CD14-positive monocyte (primary cell): ENCODE data around the gene MAPK1. TPM values are rescaled to one million over a fixed set of nuclear protein-coding genes. Genes with fewer than 3 reads are reported as not detected.
A peak's percentile ranks its signal among the peaks of the same experiment; 100 is the strongest.
"Not testable (repeated sequence)": the region's sequence is repeated elsewhere in the genome, so short reads cannot be mapped to it uniquely, and the experiment has no call there.

Source experiments
- DNase-seq, 3 donors: peaks; one replicate each; pipeline ENCODE4 v3.0.0-alpha.2; 2011 to 2022
- H2AFZ ChIP-seq: 2 replicates; pipeline ENCODE4 v1.6.0; 2012; ENCODE audit warnings: mild to moderate bottlenecking, low read depth, low read length, inconsistent platforms; ENCODE audit not compliant: insufficient read depth, poor library complexity, severe bottlenecking
- H3K27ac ChIP-seq, 2 donors: 1 replicate in 1 of 2; 2 replicates in 1 of 2; pipeline ENCODE4 v1.5.1; 2012 to 2013; ENCODE audit warnings: low read length in 2 of 2, control low read depth in 1 of 2, inconsistent platforms in 1 of 2, low read depth in 1 of 2, mild to moderate bottlenecking in 1 of 2
- H3K27me3 ChIP-seq, 2 donors: one replicate each; pipeline versions ENCODE4 v1.6.0 to v1.6.1; 2011 to 2013; ENCODE audit warnings: low read length in 2 of 2; ENCODE audit not compliant: control insufficient read depth in 2 of 2, insufficient read depth in 2 of 2
- H3K36me3 ChIP-seq, 2 donors: replicated peaks in 1 of 2; 1 replicate in 1 of 2; 2 replicates in 1 of 2; pipeline versions ENCODE4 v1.5.1 to v1.6.1; 2012 to 2013; ENCODE audit warnings: low read length in 2 of 2, control low read depth in 1 of 2, inconsistent platforms in 1 of 2, mild to moderate bottlenecking in 1 of 2; ENCODE audit not compliant: insufficient read depth in 2 of 2, control insufficient read depth in 1 of 2
- H3K4me1 ChIP-seq, 2 donors: 1 replicate in 1 of 2; 2 replicates in 1 of 2; pipeline versions ENCODE4 v1.5.1 to v1.6.1; 2012 to 2013; ENCODE audit warnings: low read length in 2 of 2, control low read depth in 1 of 2, inconsistent platforms in 1 of 2, mild to moderate bottlenecking in 1 of 2, moderate library complexity in 1 of 2; ENCODE audit not compliant: insufficient read depth in 2 of 2, control insufficient read depth in 1 of 2
- H3K4me2 ChIP-seq: replicated peaks from 2 replicates; pipeline ENCODE3; 2012; ENCODE audit warnings: low read length, moderate library complexity, mild to moderate bottlenecking; ENCODE audit not compliant: poor library complexity, severe bottlenecking; ENCODE audit errors: extremely low read depth
- H3K4me3 ChIP-seq, 3 experiments: fragments of 200-600 bp in 1 of 3; sonication (generic) in 1 of 3; replicated peaks in 1 of 3; 1 replicate in 2 of 3; 2 replicates in 1 of 3; pipeline ENCODE4 v1.5.1; 2011 to 2013; ENCODE audit warnings: low read length in 3 of 3, mild to moderate bottlenecking in 3 of 3, control low read depth in 2 of 3, low read depth in 2 of 3, inconsistent platforms in 1 of 3, moderate library complexity in 1 of 3
- H3K79me2 ChIP-seq: 2 replicates; pipeline ENCODE4 v1.6.0; 2012; ENCODE audit warnings: mild to moderate bottlenecking, control low read depth, inconsistent platforms, low read length, moderate library complexity; ENCODE audit not compliant: insufficient read depth
- H3K9ac ChIP-seq: 2 replicates; pipeline ENCODE4 v1.6.0; 2017; ENCODE audit warnings: low read length, mild to moderate bottlenecking; ENCODE audit not compliant: insufficient read depth, poor library complexity, severe bottlenecking
- H3K9me3 ChIP-seq, 2 donors: replicated peaks in 1 of 2; 1 replicate in 1 of 2; 2 replicates in 1 of 2; pipeline versions ENCODE4 v1.5.1 to v1.6.1; 2012 to 2013; ENCODE audit warnings: low read length in 2 of 2, control low read depth in 1 of 2; ENCODE audit not compliant: control insufficient read depth in 1 of 2, insufficient read depth in 1 of 2
- H4K20me1 ChIP-seq: 2 replicates; pipeline ENCODE4 v1.6.0; 2012; ENCODE audit warnings: mild to moderate bottlenecking, low read length, control low read depth, moderate library complexity; ENCODE audit not compliant: insufficient read depth
- H3K27ac Mint-ChIP-seq, 7 donors: one replicate each; pipeline ENCODE4 v1.8.0; 2020; ENCODE audit warnings: mild to moderate bottlenecking in 7 of 7, mixed read lengths in 7 of 7, moderate library complexity in 6 of 7, inconsistent platforms in 2 of 7
- H3K27me3 Mint-ChIP-seq, 3 donors: one replicate each; pipeline ENCODE4 v1.8.0; 2021 to 2022; ENCODE audit warnings: low read depth in 3 of 3, mild to moderate bottlenecking in 3 of 3, mixed read lengths in 3 of 3, moderate library complexity in 3 of 3, inconsistent platforms in 1 of 3
- H3K36me3 Mint-ChIP-seq, 2 donors: one replicate each; pipeline ENCODE4 v1.8.0; 2020; ENCODE audit warnings: mixed read lengths in 2 of 2, inconsistent platforms in 1 of 2, mild to moderate bottlenecking in 1 of 2
- H3K4me1 Mint-ChIP-seq: one replicate; pipeline ENCODE4 v1.8.0; 2020; ENCODE audit warnings: mild to moderate bottlenecking, mixed read lengths
- H3K4me3 Mint-ChIP-seq, 2 donors: one replicate each; pipeline ENCODE4 v1.8.0; 2020; ENCODE audit warnings: mild to moderate bottlenecking in 2 of 2, mixed read lengths in 2 of 2, moderate library complexity in 1 of 2
- H3K9me3 Mint-ChIP-seq, 7 donors: one replicate each; pipeline ENCODE4 v1.8.0; 2020 to 2022; ENCODE audit warnings: mixed read lengths in 7 of 7, mild to moderate bottlenecking in 6 of 7, moderate library complexity in 6 of 7, inconsistent platforms in 2 of 7
- CTCF ChIP-seq: fragments of 200-600 bp; IDR thresholded peaks from one replicate; pipeline ENCODE4 v1.8.0; 2022; ENCODE audit warnings: antibody characterized with exemption, mild to moderate bottlenecking
- WGBS: methylation state at CpG from one replicate; pipeline ENCODE4 v1.1.5; 2013; ENCODE audit warnings: missing lambda C conversion rate; ENCODE audit not compliant: insufficient coverage; 5-methylcytosine and 5-hydroxymethylcytosine counted together
- intact Hi-C, 2 donors: fragments of 100-400 bp; cut with micrococcal nuclease; formaldehyde crosslinking; loops; one replicate each; pipeline versions ENCODE4 v1.15.0 to v1.15.1; 2023
- polyA plus RNA-seq, 3 donors: library from polyadenylated mRNA; depleted of rRNA in 1 of 3; unstranded in 2 of 3; stranded (reverse) in 1 of 3; fragments of 300-500 nt in 2 of 3; fragments of >200 nt in 1 of 3; fragmentation: Illumina TruSeq in 2 of 3; gene quantifications; 1 replicate in 2 of 3; 2 replicates in 1 of 3; pipeline ENCODE4 v1.2.3, GENCODE V29; 2012 to 2021

Gene MAPK1
- polyA plus RNA-seq, 3 donors: 47.0 to 148 (median 118) TPM

- intact Hi-C loops: no loop called here
- no peak for DNase-seq
- no peak overlapping the region for H3K4me3 Mint-ChIP-seq
- H3K4me2 ChIP-seq: no peak overlapping the region
- H3K4me1 ChIP-seq: peaks cover 5 to 9% of the 10 kb centered on the region in 2 donors
- no peaks in the 10 kb centered on the region for H3K27me3 ChIP-seq
- 86% methylated on average over 1 of the region's 4 CpGs for WGBS
- H3K9me3 ChIP-seq: no peaks in the 10 kb centered on the region
- peaks cover 0 to 2% (median 0%) of the 10 kb centered on the region in 3 donors for H3K27me3 Mint-ChIP-seq
- peak overlapping the region; percentile 34 to 77 (median 67) for H3K27ac Mint-ChIP-seq
- peaks cover 9 to 23% of the 10 kb centered on the region in 2 donors for H3K36me3 Mint-ChIP-seq
- peaks cover 30% of the 10 kb centered on the region for H3K4me1 Mint-ChIP-seq
- H2AFZ ChIP-seq: no peak overlapping the region
- H3K36me3 ChIP-seq: peaks cover 0 to 4% of the 10 kb centered on the region in 2 donors
- no peak for TF ChIP-seq CTCF
- H3K4me3 ChIP-seq: no peak overlapping the region
- H3K27ac ChIP-seq: peak overlapping the region in 1 of 2 donors; percentile 12
- H3K9me3 Mint-ChIP-seq: no peaks in the 10 kb centered on the region
- H4K20me1 ChIP-seq: peaks cover 100% of the 10 kb centered on the region
- H3K9ac ChIP-seq: no peak overlapping the region
- H3K79me2 ChIP-seq: peaks cover 99% of the 10 kb centered on the region
These were observed 30.0 kb downstream of the MAPK1 start for GRCh38 chr22:21837248-21837979.

GRCh38 chr22:21836486-21836885 lies 31.0 kb downstream of the MAPK1 start:
- WGBS: 100% methylated on average over 14 of the region's 15 CpGs
- peak overlapping the region in 5 of 7 donors; percentile 15 to 79 (median 36) for H3K27ac Mint-ChIP-seq
- H3K79me2 ChIP-seq: peaks cover 100% of the 10 kb centered on the region

More at GRCh38 chr22:21836486-21836885, 31.0 kb downstream of the MAPK1 start:
- H3K27ac ChIP-seq, H3K4me2 ChIP-seq, H3K4me3 Mint-ChIP-seq, DNase-seq, H3K9me3 ChIP-seq, H3K27me3 Mint-ChIP-seq, H3K9me3 Mint-ChIP-seq, H3K4me1 ChIP-seq, H3K36me3 ChIP-seq, H3K27me3 ChIP-seq, H2AFZ ChIP-seq, intact Hi-C loops, H3K4me3 ChIP-seq, H3K9ac ChIP-seq: not testable (repeated sequence)
- peaks cover 12 to 32% of the 10 kb centered on the region in 2 donors for H3K36me3 Mint-ChIP-seq
- H3K4me1 Mint-ChIP-seq: peaks cover 35% of the 10 kb centered on the region
- peaks cover 100% of the 10 kb centered on the region for H4K20me1 ChIP-seq
